Neuron (in vitro differentiated cells): Measurements from ENCODE around the gene RAB36.

ENCODE experiments used
- H2AFZ ChIP-seq: one replicate; pipeline ENCODE4 v1.6.1; 2013; ENCODE audit warnings: low read depth, mild to moderate bottlenecking, inconsistent platforms, low read length, moderate library complexity
- H3K27me3 ChIP-seq: one replicate; pipeline ENCODE4 v1.6.1; 2013; ENCODE audit warnings: low read length; ENCODE audit not compliant: insufficient read depth
- H3K36me3 ChIP-seq: one replicate; pipeline ENCODE4 v1.6.1; 2013; ENCODE audit warnings: low read length; ENCODE audit not compliant: insufficient read depth
- H3K4me1 ChIP-seq: one replicate; pipeline ENCODE4 v1.6.1; 2013; ENCODE audit warnings: low read length; ENCODE audit not compliant: insufficient read depth
- H3K4me3 ChIP-seq: 2 replicates; pipeline ENCODE4 v1.5.1; 2013; ENCODE audit warnings: mild to moderate bottlenecking, low read length, moderate library complexity
- H3K9me3 ChIP-seq: one replicate; pipeline ENCODE4 v1.6.1; 2013; ENCODE audit warnings: low read length

Gene RAB36

GRCh38 chr22:23202812-23203451 lies 57.7 kb downstream of the RAB36 start:
- peaks cover 19% of the 10 kb centered on the region for H3K36me3 ChIP-seq
- H3K4me1 ChIP-seq = peaks cover 6% of the 10 kb centered on the region
- no peaks in the 10 kb centered on the region for H3K27me3 ChIP-seq
- peaks cover 3% of the 10 kb centered on the region for H3K9me3 ChIP-seq
- no peak overlapping the region for H2AFZ ChIP-seq
- no peak overlapping the region for H3K4me3 ChIP-seq

GRCh38 chr22:23203452-23204124 lies 58.3 kb downstream of the RAB36 start:
- Histone ChIP-seq H3K4me3 (no peak overlapping the region), H3K9me3 (peaks cover under 1% of the 10 kb centered on the region), H3K4me1 (peaks cover 6% of the 10 kb centered on the region), H3K36me3 (peaks cover 19% of the 10 kb centered on the region), H2AFZ (no peak overlapping the region), H3K27me3 (no peaks in the 10 kb centered on the region)

DNA sequence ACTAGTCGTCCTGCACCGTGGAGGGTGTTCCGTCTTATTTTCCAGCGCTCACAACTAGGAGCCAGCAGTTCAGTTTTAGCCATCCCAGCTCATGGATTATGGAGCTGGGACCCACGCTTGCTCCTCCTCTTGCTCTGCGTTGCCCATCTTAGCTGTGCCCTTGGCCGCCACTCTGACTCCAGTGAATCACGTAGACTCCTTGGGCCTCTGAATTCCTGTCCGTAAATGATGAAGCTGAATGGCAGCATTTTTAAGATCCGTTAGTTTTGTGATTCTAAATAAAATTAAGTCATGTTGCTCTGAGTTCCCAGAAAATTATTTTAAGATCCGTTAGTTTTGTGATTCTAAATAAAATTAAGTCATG lies 58.8 kb downstream of the RAB36 start:
- Histone ChIP-seq H3K27me3 (no peaks in the 10 kb centered on the region), H3K9me3 (no peaks in the 10 kb centered on the region), H3K36me3 (peaks cover 19% of the 10 kb centered on the region), H3K4me3 (no peak overlapping the region), H2AFZ (no peak overlapping the region), H3K4me1 (peaks cover 5% of the 10 kb centered on the region)

DNA sequence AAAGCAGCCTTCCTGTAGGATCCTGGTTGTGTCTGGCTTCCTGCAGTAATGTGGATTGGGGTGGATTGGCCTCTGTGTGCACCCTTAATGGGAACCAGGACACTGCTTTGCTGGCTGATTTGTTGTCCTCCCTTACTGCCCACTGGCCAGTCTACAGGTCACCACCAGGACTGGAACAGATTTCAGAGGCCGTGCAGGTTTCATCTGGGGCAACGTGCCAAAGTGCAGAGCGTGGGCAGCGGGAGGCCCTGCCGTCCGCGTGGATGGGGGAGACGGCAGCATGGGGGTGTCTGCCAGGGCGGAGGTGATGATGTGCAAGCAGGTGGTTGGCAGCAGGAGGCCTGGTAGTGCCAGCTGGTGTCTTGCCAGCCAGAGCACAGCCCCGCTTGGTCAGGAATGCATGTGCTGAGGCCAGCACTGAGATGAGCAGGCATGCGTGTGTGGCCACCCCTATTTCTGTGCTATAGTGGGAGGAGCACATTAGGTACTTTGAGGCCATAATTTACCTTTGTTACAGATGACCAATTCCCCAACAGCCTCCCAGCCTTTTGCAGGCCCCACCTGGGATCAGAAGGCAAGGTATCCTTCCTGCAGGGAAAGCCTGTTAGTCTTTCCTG lies 59.4 kb downstream of the RAB36 start:
- Histone ChIP-seq H2AFZ (no peak overlapping the region), H3K36me3 (peaks cover 19% of the 10 kb centered on the region), H3K9me3 (no peaks in the 10 kb centered on the region), H3K4me3 (no peak overlapping the region), H3K4me1 (peaks cover under 1% of the 10 kb centered on the region), H3K27me3 (no peaks in the 10 kb centered on the region)

DNA sequence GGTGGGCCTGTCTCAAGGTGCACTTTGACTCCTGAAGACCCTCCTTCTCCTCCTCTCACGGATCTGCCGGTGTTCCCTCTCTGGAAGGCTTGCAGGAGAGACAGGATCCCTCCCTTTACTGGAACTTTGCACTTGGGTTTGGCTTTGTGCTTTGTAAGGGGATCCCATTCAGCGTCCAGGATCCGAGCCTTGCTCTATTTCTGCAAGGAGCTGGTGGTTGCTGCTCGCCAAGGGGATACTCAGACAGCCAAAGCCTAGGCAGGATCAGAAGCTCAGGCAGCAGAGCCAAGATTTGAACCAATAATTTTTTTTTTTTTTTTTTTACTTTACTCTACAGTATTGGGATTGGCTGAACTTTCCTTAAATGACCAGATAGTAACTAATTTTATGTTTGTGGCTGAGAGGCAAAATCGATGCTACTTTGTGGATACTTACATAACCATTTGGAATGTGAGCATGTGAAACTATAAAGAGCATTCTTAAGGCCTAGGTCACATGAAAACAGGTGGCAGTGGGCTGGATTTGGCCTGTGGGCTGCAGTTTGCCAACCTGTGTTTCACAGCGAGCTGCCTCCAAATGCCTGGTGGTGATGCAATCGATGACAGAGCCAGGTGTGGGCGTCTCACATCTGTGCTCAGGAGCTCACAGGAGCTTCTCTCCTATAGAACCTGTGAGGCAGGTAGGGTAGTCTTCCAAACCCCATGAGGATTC lies 60.2 kb downstream of the RAB36 start:
- no peak overlapping the region for H3K4me3 ChIP-seq
- no peaks in the 10 kb centered on the region for H3K4me1 ChIP-seq
- H3K36me3 ChIP-seq = peaks cover 19% of the 10 kb centered on the region
- no peak overlapping the region for H2AFZ ChIP-seq
- no peaks in the 10 kb centered on the region for H3K27me3 ChIP-seq
- H3K9me3 ChIP-seq = no peaks in the 10 kb centered on the region

DNA sequence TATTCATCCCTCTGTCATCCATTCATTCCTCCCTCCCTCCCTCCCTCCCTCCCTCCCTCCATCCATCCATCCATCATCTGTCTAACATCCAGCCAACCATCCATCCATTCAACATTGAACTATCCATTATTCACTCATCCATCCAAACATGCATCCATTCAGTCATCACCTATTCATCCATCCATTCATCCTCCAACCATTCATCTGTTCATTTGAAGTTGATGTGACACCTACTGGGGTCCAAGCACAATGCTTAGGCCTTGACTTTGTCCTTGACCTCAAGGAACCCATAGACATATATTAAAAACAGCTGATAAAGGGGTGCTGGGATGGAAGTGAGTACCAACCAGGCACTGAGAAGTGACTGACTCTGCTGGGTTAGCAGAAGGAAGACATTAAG lies 61.6 kb downstream of the RAB36 start:
- Histone ChIP-seq H3K4me1 (no peaks in the 10 kb centered on the region), H2AFZ (no peak overlapping the region), H3K36me3 (peaks cover 22% of the 10 kb centered on the region), H3K9me3 (no peaks in the 10 kb centered on the region), H3K4me3 (no peak overlapping the region), H3K27me3 (no peaks in the 10 kb centered on the region)

DNA sequence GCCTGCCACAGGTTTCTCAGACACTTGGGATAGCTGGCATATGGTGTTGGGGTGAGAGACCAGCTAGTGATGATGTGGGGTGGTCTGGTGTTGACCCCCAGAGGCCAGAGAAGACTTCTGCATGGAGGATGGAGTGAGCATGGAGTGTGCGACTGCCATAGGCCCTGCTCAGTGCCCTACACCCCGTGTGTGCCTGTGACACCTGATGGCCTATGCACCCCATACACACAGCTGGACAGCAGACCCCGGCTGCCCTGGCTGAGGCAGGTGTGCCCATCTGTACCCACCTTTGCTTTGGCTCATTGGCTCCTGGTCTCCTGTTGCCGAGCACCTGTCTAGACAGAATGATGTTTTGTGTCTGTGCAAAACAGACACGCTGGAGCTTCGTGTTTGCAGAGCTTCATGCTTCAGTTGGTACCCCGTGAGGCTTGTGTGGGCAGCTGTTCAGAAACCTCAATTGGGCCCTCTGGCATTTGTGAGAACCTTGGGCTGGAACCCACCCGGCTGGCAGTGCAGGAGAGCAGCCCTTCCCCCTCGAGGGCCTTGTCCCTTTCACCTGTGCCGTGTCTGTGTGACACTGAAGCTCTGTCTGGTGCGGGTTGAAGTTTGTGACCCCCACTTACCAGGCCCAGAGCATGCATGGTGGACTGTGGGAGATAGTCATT lies 62.6 kb downstream of the RAB36 start:
- no peak overlapping the region for H3K4me3 ChIP-seq
- H3K4me1 ChIP-seq = no peaks in the 10 kb centered on the region
- H3K9me3 ChIP-seq = no peaks in the 10 kb centered on the region
- H2AFZ ChIP-seq = no peak overlapping the region
- H3K36me3 ChIP-seq = peaks cover 22% of the 10 kb centered on the region
- H3K27me3 ChIP-seq = no peaks in the 10 kb centered on the region

GRCh38 chr22:23210428-23211170 lies 65.3 kb downstream of the RAB36 start:
- H3K9me3 ChIP-seq = peaks cover 3% of the 10 kb centered on the region
- H3K4me1 ChIP-seq = no peaks in the 10 kb centered on the region
- no peak overlapping the region for H2AFZ ChIP-seq
- H3K36me3 ChIP-seq = peaks cover 5% of the 10 kb centered on the region
- no peaks in the 10 kb centered on the region for H3K27me3 ChIP-seq
- H3K4me3 ChIP-seq = no peak overlapping the region

DNA sequence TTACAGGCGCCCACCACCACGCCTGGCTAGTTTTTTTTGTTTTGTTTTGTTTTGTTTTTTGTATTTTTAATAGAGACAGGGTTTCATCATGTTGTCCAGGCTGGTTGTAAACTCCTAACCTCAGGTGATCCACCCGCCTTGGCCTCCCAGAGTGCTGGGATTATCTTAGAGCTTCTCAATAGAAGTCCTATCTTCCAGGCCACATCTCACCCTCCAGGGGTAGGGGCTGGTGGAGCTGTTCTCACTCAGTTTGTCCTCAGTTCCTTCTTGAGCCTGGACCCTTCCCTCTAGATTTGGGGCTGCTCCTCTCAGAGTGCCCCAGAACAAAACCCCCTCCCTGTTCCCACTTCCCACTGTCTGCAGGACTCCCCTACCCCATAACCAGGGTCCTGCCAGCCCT lies 66.3 kb downstream of the RAB36 start:
- Histone ChIP-seq H3K4me1 (no peaks in the 10 kb centered on the region), H2AFZ (no peak overlapping the region), H3K27me3 (no peaks in the 10 kb centered on the region), H3K4me3 (no peak overlapping the region), H3K36me3 (peaks cover 5% of the 10 kb centered on the region), H3K9me3 (peaks cover 5% of the 10 kb centered on the region)

DNA sequence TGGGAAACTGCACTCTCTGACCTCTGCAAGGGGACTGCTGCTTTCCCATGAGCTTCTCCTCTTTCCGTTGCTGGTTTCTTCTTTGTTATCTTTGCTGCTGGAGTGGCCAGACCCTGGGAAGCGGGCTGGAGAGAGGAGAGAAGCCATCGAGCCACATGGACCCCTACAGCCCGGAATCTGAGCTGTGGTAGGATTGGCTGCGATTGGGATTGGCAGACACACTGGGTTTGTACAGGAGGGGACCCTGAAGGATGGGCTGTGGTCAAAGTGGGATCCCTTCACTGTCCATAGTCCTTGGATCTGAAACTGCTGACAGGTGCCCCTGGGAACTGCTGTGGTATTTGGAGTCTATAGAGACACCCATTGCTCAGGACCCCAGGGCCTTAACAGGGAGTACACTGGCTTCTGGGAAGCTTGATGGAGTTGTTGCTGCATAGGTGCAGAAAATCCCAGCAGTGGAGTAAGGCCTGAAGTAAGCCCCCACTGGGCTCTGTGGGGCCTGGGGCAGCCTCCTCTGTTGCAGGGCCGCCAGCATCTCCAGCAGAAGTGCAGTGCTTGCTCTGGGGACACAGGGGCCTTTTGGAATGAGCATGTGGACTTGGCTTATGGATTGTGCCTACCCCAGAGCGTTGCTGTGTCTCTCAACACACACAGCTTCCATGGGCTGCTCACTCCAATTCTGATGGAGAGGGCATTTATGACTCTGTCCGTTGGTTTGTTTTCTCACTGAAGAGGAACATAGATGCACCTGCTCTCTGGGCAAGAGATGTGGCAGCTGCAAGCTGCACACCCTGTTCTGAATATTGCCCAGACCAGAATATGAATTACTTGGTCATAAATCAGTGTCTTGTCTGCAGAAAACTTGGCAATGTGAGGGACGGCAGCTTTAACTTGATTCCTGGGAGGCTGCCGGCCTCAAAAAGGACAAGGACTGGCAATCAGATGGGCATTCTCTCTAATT lies 67.1 kb downstream of the RAB36 start:
- Histone ChIP-seq H3K4me1 (no peaks in the 10 kb centered on the region), H3K27me3 (no peaks in the 10 kb centered on the region), H3K9me3 (peaks cover 5% of the 10 kb centered on the region), H3K4me3 (no peak overlapping the region), H2AFZ (no peak overlapping the region), H3K36me3 (peaks cover 5% of the 10 kb centered on the region)

GRCh38 chr22:23213022-23213555 lies 67.8 kb downstream of the RAB36 start:
- Histone ChIP-seq H3K4me3 (no peak overlapping the region), H3K4me1 (peaks cover 2% of the 10 kb centered on the region), H3K27me3 (no peaks in the 10 kb centered on the region), H3K9me3 (peaks cover 5% of the 10 kb centered on the region), H2AFZ (no peak overlapping the region), H3K36me3 (peaks cover 5% of the 10 kb centered on the region)
